Right cardiac atrium (tissue), 5 donors: ENCODE measurements around the gene ZNF680. TPM values are rescaled to one million over a fixed set of nuclear protein-coding genes. Genes with fewer than 3 reads are reported as not detected.

Source experiments
- ATAC-seq, 2 donors: fragments of 200-7000 bp; cut with Tn5 transposase; one replicate each; pipeline versions ENCODE4 v1.8.0 to v1.9.1; 2020; ENCODE audit warnings: moderate library complexity in 2 of 2, mild to moderate bottlenecking in 1 of 2
- DNase-seq, 3 donors: peaks; one replicate each; pipeline ENCODE4 v3.0.0-alpha.2; 2020
- H3K27ac ChIP-seq: one replicate; pipeline ENCODE4 v1.5.1; 2013; ENCODE audit warnings: mild to moderate bottlenecking, low read length, control low read depth, moderate library complexity
- H3K27me3 ChIP-seq: one replicate; pipeline ENCODE4 v1.6.1; 2013; ENCODE audit not compliant: control insufficient read depth, insufficient read depth
- H3K4me1 ChIP-seq: one replicate; pipeline ENCODE4 v1.6.1; 2013; ENCODE audit warnings: low read length; ENCODE audit not compliant: control insufficient read depth, insufficient read depth
- H3K4me3 ChIP-seq: one replicate; pipeline ENCODE4 v1.5.1; 2013; ENCODE audit warnings: low read length, control low read depth
- H3K9me3 ChIP-seq: one replicate; pipeline ENCODE4 v1.6.1; 2013; ENCODE audit warnings: low read length; ENCODE audit not compliant: control insufficient read depth
- WGBS: extraction: QIAGEN DNeasy Blood & Tissue Kit; methylation state at CpG from one replicate; pipeline ENCODE4 v1.1.7; 2013; 5-methylcytosine and 5-hydroxymethylcytosine counted together
- intact Hi-C, 4 donors: fragments of 100-400 bp; cut with DNase I; formaldehyde crosslinking; loops; one replicate each; pipeline versions ENCODE4 v1.11.0 to v1.14.0; 2022 to 2023
- polyA plus RNA-seq: library from polyadenylated mRNA; stranded (reverse); fragments of 200-250 nt; gene quantifications from one replicate; pipeline ENCODE4 v1.2.3, GENCODE V29; 2013
- total RNA-seq, 4 donors: library from RNA; stranded (reverse); fragmentation: NEBNext Ultra II Directional; extraction: Animal tissue kit (Norgen Biotek cat#: 25700); gene quantifications; one replicate each; pipeline ENCODE4 v1.2.1, GENCODE V29; 2021
- donor health status: healthy with polysubstance abuse.
- donor health status: DM: no; HTN: yes; CAD: no.
- donor health status: DM: no; HTN: no; CAD: no.
- donor health status: DM: no; HTN: yes; CAD: no; lungs with severe emphysema.
- donor health status: DM: yes; HTN: yes; CAD: no.

ZNF680 gene
- total and polyA plus RNA-seq, 5 donors, result 11.9 to 29.8 (median 24.6) TPM

DNA sequence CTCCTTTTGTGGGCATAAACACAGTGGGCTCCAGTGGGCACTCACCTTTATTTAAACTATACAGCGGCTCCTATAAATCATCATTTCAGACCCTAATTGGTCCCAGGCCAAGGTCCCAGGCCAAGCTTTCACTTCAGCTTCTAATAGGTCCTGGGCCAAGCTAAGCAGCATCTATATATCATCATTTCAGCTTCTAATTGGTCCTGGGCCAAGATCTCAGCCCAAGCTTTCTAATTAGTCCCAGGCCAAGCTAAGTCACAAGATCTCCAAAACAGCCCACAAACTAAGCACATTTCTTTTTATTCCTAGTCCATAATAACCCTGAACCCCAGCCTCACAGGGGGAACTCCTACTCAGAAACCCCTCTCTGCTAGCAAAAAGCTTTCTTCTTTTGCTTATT lies 47.1 kb downstream of the ZNF680 start:
- Histone ChIP-seq H3K27ac (no peak overlapping the region), H3K9me3 (no peaks in the 10 kb centered on the region), H3K4me1 (no peaks in the 10 kb centered on the region), H3K27me3 (no peaks in the 10 kb centered on the region), H3K4me3 (no peak overlapping the region)
- ATAC-seq, result no peak
- DNase-seq, result no peak
- 75% methylated on average over 1 of the region's 1 CpG for WGBS
- intact Hi-C loops, result no loop called here

DNA sequence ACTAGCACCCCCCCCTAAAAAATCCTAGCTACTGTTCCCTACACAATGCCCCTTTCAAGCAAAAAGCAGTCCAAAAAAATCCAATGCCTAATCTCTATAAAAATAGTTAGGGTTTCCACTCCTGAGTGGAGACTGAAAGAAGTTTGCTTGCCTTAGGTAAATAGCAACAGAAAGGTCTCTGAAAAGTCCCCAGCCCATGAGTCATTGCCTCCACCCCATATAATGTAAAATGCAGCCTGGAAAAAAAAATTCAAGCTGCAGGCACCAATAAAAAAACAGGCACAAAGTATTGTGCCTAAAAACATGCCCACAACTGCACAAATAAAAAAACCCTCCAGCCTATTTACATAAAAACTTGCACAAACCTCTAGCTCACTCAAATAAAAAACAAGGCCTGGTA lies 47.5 kb downstream of the ZNF680 start:
- Histone ChIP-seq H3K4me3 (no peak overlapping the region), H3K9me3 (no peaks in the 10 kb centered on the region), H3K4me1 (no peaks in the 10 kb centered on the region), H3K27ac (no peak overlapping the region), H3K27me3 (no peaks in the 10 kb centered on the region)
- no peak for DNase-seq
- no peak for ATAC-seq
- intact Hi-C loops, result no loop called here

DNA sequence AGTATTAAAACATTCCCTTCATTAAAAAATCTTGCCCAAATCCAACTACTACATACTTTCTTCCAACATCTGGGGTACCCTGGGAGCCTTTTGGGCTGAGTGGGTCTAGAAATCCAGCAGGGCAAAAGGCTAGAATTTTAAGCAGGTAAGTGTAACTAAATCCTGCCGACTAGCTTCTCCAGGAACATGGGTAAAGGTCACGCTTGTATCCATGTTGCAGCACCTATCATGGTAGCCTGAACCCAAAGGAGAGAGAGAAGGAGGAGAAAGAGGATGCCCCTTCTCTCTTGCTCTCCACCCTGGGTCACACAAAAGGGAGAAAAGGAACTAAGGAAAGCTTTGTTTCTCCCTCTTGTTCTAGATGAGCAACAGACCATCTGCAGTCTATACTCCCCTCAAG lies 53.3 kb downstream of the ZNF680 start:
- Histone ChIP-seq H3K27ac (no peak overlapping the region), H3K4me1 (no peaks in the 10 kb centered on the region), H3K27me3 (no peaks in the 10 kb centered on the region), H3K4me3 (no peak overlapping the region), H3K9me3 (peaks cover 3% of the 10 kb centered on the region)
- DNase-seq (no peak), ATAC-seq (no peak)
- WGBS, result 97% methylated on average over 2 of the region's 2 CpGs
- intact Hi-C loops, result no loop called here

DNA sequence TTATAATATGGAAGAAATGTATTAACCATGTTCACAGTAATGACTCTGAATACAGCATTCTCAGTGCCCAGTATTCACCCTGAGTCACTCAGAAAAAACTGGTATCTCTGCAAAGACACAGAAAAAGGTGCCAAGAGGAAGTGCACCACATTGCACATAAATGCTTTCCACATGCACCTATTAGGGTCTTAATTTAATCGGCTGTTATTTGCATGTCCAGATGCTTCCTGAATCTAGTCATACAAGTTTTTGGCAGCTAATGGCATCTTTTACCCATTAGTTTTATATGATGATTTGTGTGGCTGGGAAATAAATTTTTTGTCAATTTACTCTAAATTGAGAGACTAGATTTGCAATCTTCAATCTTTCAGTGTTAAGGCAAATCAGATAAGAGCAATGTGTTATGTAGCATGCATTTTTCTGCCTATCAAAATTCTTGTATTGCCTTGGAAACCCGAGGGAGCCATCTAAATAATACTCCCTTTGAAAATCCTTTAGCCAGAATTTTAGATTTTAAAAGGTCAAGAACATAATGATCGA lies 58.2 kb downstream of the ZNF680 start:
- intact Hi-C loops, result no loop called here
- H3K27me3 ChIP-seq, result no peaks in the 10 kb centered on the region
- DNase-seq (no peak), ATAC-seq (no peak)
- H3K27ac ChIP-seq, result no peak overlapping the region
- H3K4me1 ChIP-seq, result no peaks in the 10 kb centered on the region
- no peak overlapping the region for H3K4me3 ChIP-seq
- WGBS, result 79% methylated on average over 3 of the region's 3 CpGs
- peaks cover 2% of the 10 kb centered on the region for H3K9me3 ChIP-seq

DNA sequence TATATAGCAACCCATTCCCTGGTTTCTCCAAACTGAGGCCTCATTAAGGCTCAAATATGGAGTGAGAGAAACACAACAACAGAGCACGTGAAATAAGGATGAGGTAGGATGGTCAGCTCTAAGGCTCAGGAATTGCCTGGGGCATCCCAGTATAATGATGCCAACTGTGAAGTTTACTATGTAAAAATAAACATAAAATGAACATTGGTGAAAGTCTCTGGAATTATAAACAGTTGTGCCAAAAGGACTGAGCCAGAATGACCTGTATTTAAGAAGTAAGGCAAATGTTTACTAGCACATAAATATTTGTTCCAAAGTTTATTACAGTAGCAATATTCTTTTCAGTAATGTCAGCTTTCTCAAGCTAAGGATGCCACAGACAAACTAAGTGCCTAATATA lies 64.6 kb downstream of the ZNF680 start:
- Histone ChIP-seq H3K27me3 (no peaks in the 10 kb centered on the region), H3K4me1 (no peaks in the 10 kb centered on the region), H3K27ac (no peak overlapping the region), H3K4me3 (no peak overlapping the region), H3K9me3 (no peaks in the 10 kb centered on the region)
- no peak for DNase-seq
- 84% methylated on average over 1 of the region's 1 CpG for WGBS
- intact Hi-C loops, result no loop called here
- ATAC-seq, result no peak

DNA sequence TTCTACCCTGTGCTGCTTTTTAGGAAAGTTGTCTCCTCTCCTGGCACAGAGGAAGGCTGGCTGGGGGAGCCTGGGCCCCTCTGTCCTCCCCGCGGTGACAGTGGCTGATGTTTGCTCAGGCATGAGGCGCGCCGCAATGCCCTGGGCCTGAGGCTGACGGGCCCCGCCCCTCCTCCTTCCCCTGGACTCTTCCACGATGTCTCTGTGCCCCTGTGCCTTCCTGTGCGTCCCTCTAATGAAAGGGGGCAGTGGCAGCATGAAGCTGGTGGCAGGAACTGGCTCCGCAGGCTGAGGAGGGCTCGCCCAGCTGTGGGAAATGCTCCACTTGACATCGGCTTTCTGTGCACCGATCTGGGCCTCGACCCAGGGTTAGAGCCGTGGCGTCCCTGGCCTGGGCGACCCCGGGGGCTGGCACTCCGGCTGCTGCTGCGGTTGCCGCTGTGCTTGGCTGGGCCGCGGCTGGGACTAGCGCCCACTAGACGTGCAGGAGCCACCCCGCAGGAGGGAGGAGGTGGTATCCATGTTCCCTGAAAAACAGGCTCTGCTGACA lies 67.9 kb downstream of the ZNF680 start:
- ATAC-seq, result peak; percentile 76 to 83
- DNase-seq, result peak in 2 of 3 donors; percentile 59 to 61
- Histone ChIP-seq H3K27me3 (no peaks in the 10 kb centered on the region), H3K4me3 (no peak overlapping the region), H3K27ac (no peak overlapping the region), H3K9me3 (no peaks in the 10 kb centered on the region), H3K4me1 (no peaks in the 10 kb centered on the region)
- intact Hi-C loops, result no loop called here
- WGBS, result 9% methylated on average over 26 of the region's 26 CpGs

DNA sequence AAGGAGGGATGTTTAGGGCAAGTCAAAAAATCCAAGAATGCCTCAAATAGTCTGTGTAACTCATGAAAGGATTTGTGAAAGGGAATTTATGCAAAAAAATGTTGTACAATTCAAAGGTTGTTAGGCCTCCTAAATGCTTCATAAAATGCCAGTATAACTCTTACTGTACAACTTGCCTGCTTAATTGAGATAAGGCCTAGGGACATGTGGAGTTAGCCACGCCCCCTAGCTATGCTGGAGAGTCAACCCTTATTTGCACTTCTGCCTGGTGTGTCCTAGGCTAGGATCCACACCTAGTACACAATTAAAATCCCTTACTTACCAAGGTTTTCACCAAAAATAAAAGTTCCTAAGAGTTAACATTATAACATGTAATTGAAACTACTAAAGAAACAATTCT lies 77.2 kb downstream of the ZNF680 start:
- intact Hi-C loops, result no loop called here
- 58% methylated on average over 1 of the region's 1 CpG for WGBS
- no peak overlapping the region for H3K4me3 ChIP-seq
- H3K27me3 ChIP-seq, result no peaks in the 10 kb centered on the region
- ATAC-seq, result no peak
- no peak overlapping the region for H3K27ac ChIP-seq
- no peaks in the 10 kb centered on the region for H3K4me1 ChIP-seq
- H3K9me3 ChIP-seq, result no peaks in the 10 kb centered on the region
- no peak for DNase-seq

Other genes with a start within 250 kb of the ZNF680 start
- gene ZNF736, start 249.1 kb downstream of the ZNF680 start, total RNA-seq, result 1 to 10 TPM; 5.6 to 7.7 (median 7.5) TPM
- 2.4 TPM for gene ZNF736, start 249.1 kb downstream of the ZNF680 start, polyA plus RNA-seq
- gene ZNF107, start 103.1 kb upstream of the ZNF680 start, total RNA-seq, result 1 to 10 TPM; 1.6 to 3.1 (median 2.7) TPM
- 1.3 TPM for gene ZNF107, start 103.1 kb upstream of the ZNF680 start, polyA plus RNA-seq
- gene ZNF138, start 231.4 kb upstream of the ZNF680 start, total RNA-seq, result 1 to 10 TPM; 5.1 to 6.6 (median 5.9) TPM
- gene ZNF138, start 231.4 kb upstream of the ZNF680 start, polyA plus RNA-seq, result 4.5 TPM